NCI-H345 (cell line): ENCODE data around the gene PLD3.

Source experiments
- DNase-seq: peaks from one replicate; lab custom pipeline; 2025; lab: John Stamatoyannopoulos, UW

PLD3 gene

GRCh38 chr19:40414542-40415535 lies 66.3 kb downstream of the PLD3 start:
- no peak for DNase-seq

GRCh38 chr19:40415768-40416167 lies 67.3 kb downstream of the PLD3 start:
- DNase-seq = no peak

- no peak for DNase-seq
Observed at GRCh38 chr19:40416918-40417642, 68.6 kb downstream of the PLD3 start.

- no peak for DNase-seq
Observed at GRCh38 chr19:40417643-40417981, 69.1 kb downstream of the PLD3 start.

GRCh38 chr19:40418040-40418439 lies 69.5 kb downstream of the PLD3 start:
- DNase-seq = no peak

- no peak for DNase-seq
Observed at GRCh38 chr19:40419066-40419612, 70.6 kb downstream of the PLD3 start.

GRCh38 chr19:40419780-40420179 lies 71.3 kb downstream of the PLD3 start:
- DNase-seq = no peak

GRCh38 chr19:40420451-40420765 lies 71.9 kb downstream of the PLD3 start:
- DNase-seq = no peak

- DNase-seq = peak; percentile 93
Observed at GRCh38 chr19:40420766-40421765, 72.6 kb downstream of the PLD3 start.

GRCh38 chr19:40421993-40422747 lies 73.7 kb downstream of the PLD3 start:
- DNase-seq = no peak

GRCh38 chr19:40422748-40423566 lies 74.5 kb downstream of the PLD3 start:
- no peak for DNase-seq

GRCh38 chr19:40423938-40424337 lies 75.4 kb downstream of the PLD3 start:
- DNase-seq = no peak

GRCh38 chr19:40424637-40425449 lies 76.3 kb downstream of the PLD3 start:
- DNase-seq = no peak

- peak; percentile 100 for DNase-seq
Observed at GRCh38 chr19:40425450-40426287, 77.2 kb downstream of the PLD3 start, which contains the start of gene SERTAD1. Gene SERTAD1 (minus strand): TSS chr19:40425992. CDS start chr19:40423546, 2,446 bp downstream.
